Measurements from ENCODE around the gene NDUFAF7. TPM values are rescaled to one million over a fixed set of nuclear protein-coding genes. Genes with fewer than 3 reads are reported as not detected.
"Not testable (repeated sequence)": the region's sequence is repeated elsewhere in the genome, so short reads cannot be mapped to it uniquely, and the experiment has no call there.

The NDUFAF7 gene
- total and polyA plus RNA-seq, 8 donors = 7.3 to 79.9 (median 19.8) TPM

DNA sequence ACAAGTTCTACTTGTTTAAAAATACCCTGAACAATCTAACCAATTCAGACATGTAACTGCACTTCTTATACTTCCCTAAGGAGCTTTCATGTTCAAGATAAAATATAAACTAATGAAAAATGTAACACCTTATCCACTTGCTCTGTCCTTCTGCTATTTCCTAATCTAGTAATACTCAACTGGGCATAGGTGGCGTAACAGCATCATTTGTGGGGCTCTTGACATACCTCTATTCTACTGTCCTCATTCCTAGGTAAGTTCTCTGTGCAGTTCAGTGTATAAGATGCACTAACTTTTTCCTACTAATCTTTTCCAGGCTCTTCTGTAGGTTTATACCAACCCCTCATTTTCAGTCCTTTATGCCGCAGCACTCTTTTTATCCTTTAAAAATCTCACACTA lies 56.5 kb downstream of the NDUFAF7 start:
- WGBS, 5 donors = 92 to 99% (median 94%) methylated on average over 2 of the region's 2 CpGs
- H3K4me1 ChIP-seq = peaks cover 0 to 13% (median 0%) of the 10 kb centered on the region in 4 donors
- intact Hi-C loops (cut with DNase I; ENCODE audit: low total_unique reads) = no loop called here
- H3K9me3 ChIP-seq = no peaks in the 10 kb centered on the region
- H3K4me3 ChIP-seq = no peak overlapping the region
- no peaks in the 10 kb centered on the region for H3K27me3 ChIP-seq
- DNase-seq = peak in 1 of 2 donors; percentile 40
- TF ChIP-seq POLR2A (IDR thresholded peaks at IDR 0.05) (no peak), EP300 (IDR thresholded peaks at IDR 0.05) (no peak), POLR2AphosphoS5 (IDR thresholded peaks at IDR 0.05) (no peak)
- TF ChIP-seq, protein P1, sequence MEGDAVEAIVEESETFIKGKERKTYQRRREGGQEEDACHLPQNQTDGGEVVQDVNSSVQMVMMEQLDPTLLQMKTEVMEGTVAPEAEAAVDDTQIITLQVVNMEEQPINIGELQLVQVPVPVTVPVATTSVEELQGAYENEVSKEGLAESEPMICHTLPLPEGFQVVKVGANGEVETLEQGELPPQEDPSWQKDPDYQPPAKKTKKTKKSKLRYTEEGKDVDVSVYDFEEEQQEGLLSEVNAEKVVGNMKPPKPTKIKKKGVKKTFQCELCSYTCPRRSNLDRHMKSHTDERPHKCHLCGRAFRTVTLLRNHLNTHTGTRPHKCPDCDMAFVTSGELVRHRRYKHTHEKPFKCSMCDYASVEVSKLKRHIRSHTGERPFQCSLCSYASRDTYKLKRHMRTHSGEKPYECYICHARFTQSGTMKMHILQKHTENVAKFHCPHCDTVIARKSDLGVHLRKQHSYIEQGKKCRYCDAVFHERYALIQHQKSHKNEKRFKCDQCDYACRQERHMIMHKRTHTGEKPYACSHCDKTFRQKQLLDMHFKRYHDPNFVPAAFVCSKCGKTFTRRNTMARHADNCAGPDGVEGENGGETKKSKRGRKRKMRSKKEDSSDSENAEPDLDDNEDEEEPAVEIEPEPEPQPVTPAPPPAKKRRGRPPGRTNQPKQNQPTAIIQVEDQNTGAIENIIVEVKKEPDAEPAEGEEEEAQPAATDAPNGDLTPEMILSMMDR (IDR thresholded peaks at IDR 0.05) = no peak
- no peak overlapping the region for H3K27ac ChIP-seq
- H3K36me3 ChIP-seq = peaks cover 0 to 75% (median 68%) of the 10 kb centered on the region in 4 donors

DNA sequence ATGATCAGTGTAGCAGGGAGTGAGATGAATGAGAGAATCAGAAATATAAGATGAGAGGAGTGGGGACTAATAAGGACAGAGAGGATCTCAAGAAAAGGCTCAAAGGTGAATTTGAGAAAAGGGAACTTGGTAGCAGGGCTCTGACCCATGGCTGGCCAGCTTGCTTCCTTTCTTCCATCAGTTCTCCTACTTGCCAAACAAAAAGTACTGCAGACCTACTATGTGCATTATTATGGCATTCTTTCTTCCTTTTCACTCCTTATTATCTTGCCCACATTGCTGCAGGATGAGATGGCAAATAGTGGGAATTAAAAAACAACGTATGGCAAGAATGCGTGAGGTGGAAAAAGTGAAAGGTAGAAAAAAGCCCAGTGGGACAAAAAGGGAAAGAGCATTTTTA lies 60.2 kb downstream of the NDUFAF7 start:
- no peak overlapping the region for H3K27ac ChIP-seq
- intact Hi-C loops (cut with DNase I; ENCODE audit: low total_unique reads) = no loop called here
- WGBS, 5 donors = 91 to 98% (median 94%) methylated on average over 2 of the region's 2 CpGs

DNA sequence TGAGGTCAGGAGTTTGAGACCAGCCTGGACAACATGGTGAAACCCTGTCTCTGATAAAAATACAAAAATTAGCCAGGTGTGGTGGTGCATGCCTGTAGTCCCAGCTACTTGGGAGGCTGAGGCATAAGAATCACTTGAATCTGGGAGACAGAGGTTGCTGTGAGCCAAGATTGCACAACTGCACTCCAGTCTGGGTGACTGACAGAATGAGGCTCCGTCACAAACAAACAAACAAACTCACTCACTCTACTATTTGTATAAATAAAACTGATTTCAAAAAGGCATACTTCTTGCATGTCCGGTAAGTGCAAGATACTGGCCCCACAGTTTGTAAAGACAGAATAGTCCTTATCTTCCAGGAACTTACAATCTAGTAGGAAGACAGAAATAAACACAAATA lies 63.4 kb downstream of the NDUFAF7 start:
- H3K4me3 ChIP-seq; H3K27me3 ChIP-seq; H3K4me1 ChIP-seq; H3K9me3 ChIP-seq; DNase-seq; H3K27ac ChIP-seq; intact Hi-C loops (cut with DNase I; ENCODE audit: low total_unique reads): not testable (repeated sequence)
- WGBS, 5 donors = 81 to 94% (median 92%) methylated on average over 2 of the region's 2 CpGs
- H3K36me3 ChIP-seq = peaks cover 0 to 29% (median 24%) of the 10 kb centered on the region in 4 donors

More for the DNA sequence above, 60.2 kb downstream of the NDUFAF7 start:
- Histone ChIP-seq H3K9me3 (no peaks in the 10 kb centered on the region), H3K36me3 (peaks cover 0 to 57% (median 52%) of the 10 kb centered on the region in 4 donors), H3K4me3 (no peak overlapping the region), H3K27me3 (no peaks in the 10 kb centered on the region), H3K4me1 (peaks cover 0 to 4% (median 2%) of the 10 kb centered on the region in 4 donors)
- no peak for DNase-seq
- TF ChIP-seq EP300 (IDR thresholded peaks at IDR 0.05) (no peak), POLR2A (IDR thresholded peaks at IDR 0.05) (no peak)
- TF ChIP-seq, protein P1 (IDR thresholded peaks at IDR 0.05) = no peak

DNA sequence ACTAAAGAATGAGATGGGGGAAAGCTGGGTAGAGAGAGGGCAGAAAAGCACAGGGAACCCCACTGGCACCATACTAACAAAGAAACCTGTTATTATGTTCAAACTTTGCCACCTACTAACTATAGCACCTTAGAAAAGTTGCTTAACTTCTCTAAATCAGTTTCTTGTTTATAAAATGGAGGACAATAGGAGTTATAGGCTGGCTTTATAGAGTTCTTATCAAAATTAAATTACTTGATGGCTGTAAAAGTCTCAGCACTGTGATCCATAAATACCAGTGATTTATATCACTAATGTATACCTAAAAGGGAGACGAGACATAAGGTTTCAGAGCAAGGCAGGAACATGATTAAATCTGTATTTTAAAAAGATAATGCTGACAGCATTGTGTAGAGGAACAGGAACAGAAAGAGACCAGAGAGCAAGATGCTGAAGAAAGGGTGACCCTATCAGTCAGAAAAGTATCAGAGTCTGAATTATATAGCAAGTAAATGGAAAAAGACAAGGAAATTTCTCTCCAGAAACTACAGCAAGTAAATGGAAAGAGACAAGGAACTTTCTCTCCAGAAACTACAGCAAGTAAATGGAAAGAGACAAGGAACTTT lies 64.1 kb downstream of the NDUFAF7 start:
- 68 to 81% (median 77%) methylated on average over 1 of the region's 1 CpG for WGBS, 5 donors
- no peak overlapping the region for H3K27ac ChIP-seq
- no peak for DNase-seq
- H3K36me3 ChIP-seq = peaks cover 0 to 22% (median 19%) of the 10 kb centered on the region in 4 donors
- no peak for TF ChIP-seq POLR2A (IDR thresholded peaks at IDR 0.05)
- TF ChIP-seq, protein P1 (IDR thresholded peaks at IDR 0.05) = no peak
- intact Hi-C loops (cut with DNase I; ENCODE audit: low total_unique reads) = no loop called here
- no peaks in the 10 kb centered on the region for H3K27me3 ChIP-seq
- no peaks in the 10 kb centered on the region for H3K9me3 ChIP-seq
- peaks cover 0 to 4% (median 0%) of the 10 kb centered on the region in 4 donors for H3K4me1 ChIP-seq
- H3K4me3 ChIP-seq = no peak overlapping the region

DNA sequence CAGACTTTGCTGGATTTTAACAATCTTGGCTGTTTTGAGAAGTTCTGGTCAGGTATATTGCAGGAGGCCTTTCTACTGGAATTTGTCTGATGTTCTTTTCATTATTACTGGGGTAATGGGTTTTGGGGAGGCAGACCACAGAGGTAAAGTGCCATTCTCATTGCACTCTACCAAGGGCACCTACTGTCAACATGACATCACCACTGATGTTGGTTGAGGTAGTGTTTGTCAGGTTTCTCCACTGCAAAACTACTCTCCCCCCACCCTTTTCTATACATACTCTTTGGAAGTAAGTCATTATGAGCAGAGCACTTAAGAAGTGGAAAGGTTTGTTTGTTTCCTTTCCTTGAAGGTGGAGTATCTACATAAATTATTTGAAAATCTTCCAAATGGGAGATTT lies 66.2 kb downstream of the NDUFAF7 start:
- DNase-seq = no peak
- no peak for TF ChIP-seq EP300 (IDR thresholded peaks at IDR 0.05)
- TF ChIP-seq, protein P1 (IDR thresholded peaks at IDR 0.05) = no peak
- TF ChIP-seq POLR2A (IDR thresholded peaks at IDR 0.05) = no peak
- no peak for TF ChIP-seq POLR2AphosphoS5 (IDR thresholded peaks at IDR 0.05)
- intact Hi-C loops (cut with DNase I; ENCODE audit: low total_unique reads) = no loop called here
- no peaks in the 10 kb centered on the region for H3K27me3 ChIP-seq
- H3K4me1 ChIP-seq = peaks cover 0 to 11% (median 7%) of the 10 kb centered on the region in 4 donors
- H3K27ac ChIP-seq = no peak overlapping the region
- H3K9me3 ChIP-seq = no peaks in the 10 kb centered on the region
- H3K4me3 ChIP-seq = no peak overlapping the region
- H3K36me3 ChIP-seq = peaks cover 0 to 3% (median under 1%) of the 10 kb centered on the region in 4 donors
